Measurements from ENCODE around the gene WNT3A. TPM values are rescaled to one million over a fixed set of nuclear protein-coding genes. Genes with fewer than 3 reads are reported as not detected.

The WNT3A gene
- total RNA-seq, 4 donors from 2014 or later, result 0.76 to 2.7 (median 1.3) TPM

DNA sequence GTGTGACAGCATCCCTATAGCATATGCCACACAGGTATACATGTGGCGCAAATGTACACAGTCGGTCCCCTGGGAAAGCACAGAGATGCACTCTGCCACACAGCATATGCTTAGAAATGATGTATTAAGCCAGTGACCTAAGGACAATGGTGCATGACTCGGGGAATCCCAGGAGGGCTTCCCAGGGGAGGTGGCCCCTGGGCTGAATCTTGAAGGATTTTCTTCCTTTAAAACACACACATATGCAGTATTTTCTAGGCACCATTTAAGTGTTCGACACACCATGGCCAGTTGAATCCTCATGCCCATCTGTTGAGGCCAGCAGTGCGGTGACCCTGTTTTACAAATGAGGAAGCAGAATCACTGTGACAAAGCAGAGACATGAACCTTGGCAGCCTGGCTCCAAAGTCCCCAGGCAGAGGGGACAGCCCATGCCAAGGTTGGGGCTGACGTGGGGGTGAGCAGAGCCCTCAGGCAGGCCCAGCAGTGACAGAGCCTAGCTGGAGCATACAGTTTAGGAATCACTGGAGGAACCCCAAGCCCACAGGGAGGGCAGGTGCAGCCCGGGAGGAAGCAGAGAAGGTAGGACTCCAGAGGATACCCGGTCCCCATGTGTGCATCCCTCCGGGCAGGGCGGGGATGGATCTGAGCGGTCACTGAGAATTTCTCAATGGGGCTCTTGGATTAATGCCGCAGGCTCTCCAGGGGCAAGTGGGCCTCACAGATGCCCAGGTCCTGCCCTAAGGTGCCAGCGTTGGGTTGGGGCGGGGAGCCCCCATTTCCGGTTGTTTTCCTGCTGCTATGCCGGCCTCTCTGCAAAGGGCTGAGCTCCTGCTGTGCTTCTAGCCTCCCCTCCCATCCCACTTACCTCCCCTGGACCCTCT, 28.4 kb downstream of the WNT3A start:
- H3K4me3 ChIP-seq, result no peak overlapping the region
- H3K36me3 ChIP-seq, result no peaks in the 10 kb centered on the region
- peaks cover 0 to 7% (median 0%) of the 10 kb centered on the region in 3 donors for H3K9me3 ChIP-seq
- peaks cover 4 to 13% (median 9%) of the 10 kb centered on the region in 3 donors for H3K4me1 ChIP-seq
- no peak for DNase-seq
- TF ChIP-seq POLR2A (IDR thresholded peaks at IDR 0.05), result no peak
- intact Hi-C loops (cut with DNase I), result no loop called here
- 78 to 90% methylated on average over 7 to 11 of the region's 16 CpGs for WGBS, 2 donors
- H3K27ac ChIP-seq, result no peak overlapping the region
- peaks cover 0 to 69% (median 0%) of the 10 kb centered on the region in 4 donors for H3K27me3 ChIP-seq

DNA sequence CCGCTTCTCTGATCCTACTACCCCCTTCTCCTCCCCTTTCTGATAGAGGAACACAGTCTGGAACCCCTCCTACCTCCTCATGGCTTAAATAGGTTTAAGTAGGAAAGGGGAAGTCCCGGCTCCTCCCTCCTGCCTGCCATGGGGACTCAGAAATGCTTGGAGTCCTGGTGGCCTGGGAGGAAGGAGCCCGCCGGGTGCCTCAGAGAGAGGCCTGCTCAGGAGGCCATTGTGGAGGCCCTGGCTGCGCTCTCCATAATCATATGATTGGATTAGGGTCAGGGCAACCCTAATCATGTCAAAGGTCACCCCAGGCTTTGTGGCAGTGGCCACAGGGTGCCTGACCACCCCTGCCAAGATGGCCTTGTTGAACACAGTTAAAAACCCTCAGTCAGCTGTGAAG, 29.0 kb downstream of the WNT3A start:
- H3K9me3 ChIP-seq, result peaks cover 0 to 7% (median 0%) of the 10 kb centered on the region in 3 donors
- peaks cover 0 to 70% (median 0%) of the 10 kb centered on the region in 4 donors for H3K27me3 ChIP-seq
- no peak overlapping the region for H3K27ac ChIP-seq
- WGBS, 2 donors, result 68 to 100% methylated on average over 1 to 3 of the region's 5 CpGs
- intact Hi-C loops (cut with DNase I), result no loop called here
- no peak for DNase-seq
- TF ChIP-seq, protein P1, sequence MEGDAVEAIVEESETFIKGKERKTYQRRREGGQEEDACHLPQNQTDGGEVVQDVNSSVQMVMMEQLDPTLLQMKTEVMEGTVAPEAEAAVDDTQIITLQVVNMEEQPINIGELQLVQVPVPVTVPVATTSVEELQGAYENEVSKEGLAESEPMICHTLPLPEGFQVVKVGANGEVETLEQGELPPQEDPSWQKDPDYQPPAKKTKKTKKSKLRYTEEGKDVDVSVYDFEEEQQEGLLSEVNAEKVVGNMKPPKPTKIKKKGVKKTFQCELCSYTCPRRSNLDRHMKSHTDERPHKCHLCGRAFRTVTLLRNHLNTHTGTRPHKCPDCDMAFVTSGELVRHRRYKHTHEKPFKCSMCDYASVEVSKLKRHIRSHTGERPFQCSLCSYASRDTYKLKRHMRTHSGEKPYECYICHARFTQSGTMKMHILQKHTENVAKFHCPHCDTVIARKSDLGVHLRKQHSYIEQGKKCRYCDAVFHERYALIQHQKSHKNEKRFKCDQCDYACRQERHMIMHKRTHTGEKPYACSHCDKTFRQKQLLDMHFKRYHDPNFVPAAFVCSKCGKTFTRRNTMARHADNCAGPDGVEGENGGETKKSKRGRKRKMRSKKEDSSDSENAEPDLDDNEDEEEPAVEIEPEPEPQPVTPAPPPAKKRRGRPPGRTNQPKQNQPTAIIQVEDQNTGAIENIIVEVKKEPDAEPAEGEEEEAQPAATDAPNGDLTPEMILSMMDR (IDR thresholded peaks at IDR 0.05), result no peak
- no peak for TF ChIP-seq POLR2A (IDR thresholded peaks at IDR 0.05)
- H3K4me3 ChIP-seq, result no peak overlapping the region
- peaks cover 4 to 13% (median 9%) of the 10 kb centered on the region in 3 donors for H3K4me1 ChIP-seq
- H3K36me3 ChIP-seq, result no peaks in the 10 kb centered on the region

DNA sequence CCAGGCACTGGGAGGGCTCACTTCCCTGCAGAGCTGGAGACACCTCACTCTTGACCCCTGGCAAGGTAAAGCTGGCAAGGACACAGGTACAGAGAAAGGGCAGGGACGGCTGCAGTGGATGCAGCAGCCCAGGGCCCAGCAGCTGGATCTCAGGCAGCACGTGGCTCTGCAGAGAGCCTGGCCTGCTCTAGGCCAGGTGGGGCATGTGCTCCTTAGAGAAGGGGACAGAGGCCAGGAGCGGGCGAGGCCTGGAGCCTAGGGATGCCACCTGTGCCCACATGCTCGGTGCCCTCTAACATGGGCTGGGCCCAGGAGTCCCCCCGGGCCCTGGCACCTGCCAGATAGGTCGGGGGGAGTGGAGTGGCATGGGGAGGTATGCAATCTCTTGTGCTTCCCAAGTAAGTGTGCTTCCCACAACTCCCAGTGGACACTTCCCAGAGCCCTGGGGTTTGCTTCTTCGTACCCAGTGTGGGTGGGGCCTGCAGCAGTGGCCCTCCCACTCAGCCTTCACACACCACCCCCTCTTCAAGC, 30.0 kb downstream of the WNT3A start:
- Histone ChIP-seq H3K27me3 (peaks cover 0 to 71% (median 0%) of the 10 kb centered on the region in 4 donors), H3K4me3 (no peak overlapping the region), H3K4me1 (peaks cover 4 to 13% (median 9%) of the 10 kb centered on the region in 3 donors), H3K36me3 (no peaks in the 10 kb centered on the region), H3K27ac (no peak overlapping the region), H3K9me3 (peaks cover 0 to 7% (median 0%) of the 10 kb centered on the region in 3 donors)
- intact Hi-C loops (cut with DNase I), result no loop called here
- 73 to 81% methylated on average over 3 of the region's 8 CpGs for WGBS, 2 donors
- no peak for DNase-seq
- TF ChIP-seq, protein P1 (IDR thresholded peaks at IDR 0.05), result no peak
- TF ChIP-seq POLR2A (IDR thresholded peaks at IDR 0.05), result no peak

DNA sequence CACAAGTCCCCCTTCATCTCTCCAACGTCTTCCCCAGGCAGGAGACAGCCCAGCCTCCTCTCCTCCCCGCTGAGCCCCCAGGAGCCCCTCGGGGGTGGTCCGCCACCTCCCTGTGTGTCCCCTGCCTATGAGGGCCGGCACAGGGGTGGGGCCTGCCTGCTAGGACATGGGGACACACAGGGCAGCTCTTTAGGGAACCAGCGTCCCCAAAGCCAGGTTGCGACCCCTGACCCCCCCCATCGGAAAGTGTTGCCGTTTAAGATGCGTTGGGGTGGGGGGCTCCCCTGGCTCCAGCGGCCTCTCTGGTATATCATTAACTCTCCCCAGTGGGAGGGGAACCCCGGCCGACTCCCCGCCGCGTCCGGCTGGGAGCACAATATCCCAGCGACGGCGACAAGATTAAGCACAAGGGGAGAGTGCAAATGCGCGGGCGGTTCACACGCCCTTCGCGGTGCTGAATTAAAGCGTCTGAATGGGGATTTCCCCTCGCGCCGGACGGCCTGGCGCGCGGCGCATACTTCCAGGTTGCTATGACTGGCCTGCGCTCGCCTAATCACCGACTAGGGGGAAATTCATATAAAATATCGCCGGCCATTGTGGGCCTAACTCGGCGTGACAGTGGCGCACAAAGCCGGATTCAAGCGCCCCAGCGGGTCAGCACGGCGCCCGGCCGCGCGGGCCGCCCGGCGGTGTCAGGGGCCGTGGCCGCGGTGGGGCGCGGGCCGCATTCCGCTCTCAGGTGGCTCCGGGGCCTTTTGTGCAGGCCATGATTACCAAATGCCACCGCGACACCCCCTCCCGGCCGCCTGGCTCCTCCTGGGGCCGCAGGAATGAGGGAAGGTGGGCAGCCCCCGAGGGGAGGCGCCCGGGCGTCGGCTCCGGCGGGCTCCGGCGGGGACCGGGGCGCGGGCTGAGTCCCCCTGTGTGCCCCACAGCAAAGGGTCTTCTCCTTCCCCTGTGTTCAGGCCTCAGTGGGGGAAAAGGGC, 30.9 kb downstream of the WNT3A start:
- intact Hi-C loops (cut with DNase I), result no loop called here
- peak overlapping the region; percentile 8 to 59 (median 24) for H3K4me3 ChIP-seq
- H3K27ac ChIP-seq, result no peak overlapping the region
- peaks cover 0 to 77% (median 0%) of the 10 kb centered on the region in 4 donors for H3K27me3 ChIP-seq
- peaks cover 0 to 7% (median 0%) of the 10 kb centered on the region in 3 donors for H3K9me3 ChIP-seq
- TF ChIP-seq, protein P1 (IDR thresholded peaks at IDR 0.05), result no peak
- TF ChIP-seq POLR2A (IDR thresholded peaks at IDR 0.05), result no peak
- peaks cover 4 to 13% (median 9%) of the 10 kb centered on the region in 3 donors for H3K4me1 ChIP-seq
- H3K36me3 ChIP-seq, result no peaks in the 10 kb centered on the region
- 0 to 50% methylated on average over 5 of the region's 80 CpGs for WGBS, 2 donors
- no peak for DNase-seq

DNA sequence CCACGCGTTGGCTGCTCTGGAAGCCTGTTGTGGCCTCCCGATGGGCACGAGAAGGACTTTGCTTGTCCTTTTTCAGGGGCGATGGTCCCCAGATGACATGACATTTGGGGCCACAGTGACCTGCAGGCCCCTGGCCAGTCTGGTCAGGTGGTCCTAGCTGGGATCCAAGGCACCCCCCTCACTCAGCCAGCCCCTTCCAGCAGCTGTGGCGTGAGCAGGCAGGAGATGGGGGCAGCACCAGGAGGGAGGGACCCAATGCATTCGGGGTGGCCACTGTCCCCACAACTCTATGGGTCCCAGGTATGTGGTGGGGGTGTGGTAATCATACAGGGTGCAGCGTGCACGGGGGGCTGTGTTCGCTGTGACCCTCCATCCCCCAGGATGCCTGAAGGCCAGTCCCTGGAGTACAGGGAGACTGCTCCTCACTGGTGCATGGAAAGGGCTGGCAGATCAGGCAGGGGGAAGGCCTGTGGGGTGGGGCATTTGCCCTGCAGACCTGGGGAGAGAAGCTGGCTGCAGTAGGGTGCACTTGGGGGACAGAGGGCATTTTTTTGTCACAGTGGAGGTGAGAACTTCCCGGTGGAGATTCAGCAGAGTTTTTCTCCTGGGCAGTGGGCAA, 31.7 kb downstream of the WNT3A start:
- intact Hi-C loops (cut with DNase I), result no loop called here
- H3K27ac ChIP-seq, result no peak overlapping the region
- 80 to 84% methylated on average over 4 to 5 of the region's 11 CpGs for WGBS, 2 donors
- H3K27me3 ChIP-seq, result peaks cover 0 to 85% (median 0%) of the 10 kb centered on the region in 4 donors
- no peak overlapping the region for H3K4me3 ChIP-seq
- no peaks in the 10 kb centered on the region for H3K36me3 ChIP-seq
- DNase-seq, result no peak
- H3K9me3 ChIP-seq, result peaks cover 0 to 2% (median 0%) of the 10 kb centered on the region in 3 donors
- peaks cover 4 to 17% (median 9%) of the 10 kb centered on the region in 3 donors for H3K4me1 ChIP-seq
- TF ChIP-seq, protein P1 (IDR thresholded peaks at IDR 0.05), result no peak
- no peak for TF ChIP-seq POLR2A (IDR thresholded peaks at IDR 0.05)

Data from esophagus squamous epithelium (tissue), 5 donors.